CD4-positive, alpha-beta T cell treated with Interleukin-10 for 1 hour (primary cell): ENCODE measurements around the gene ZNF681.
"Not testable (repeated sequence)": the region's sequence is repeated elsewhere in the genome, so short reads cannot be mapped to it uniquely, and the experiment has no call there.

Experiments used
- DNase-seq: peaks from one replicate; pipeline ENCODE4 v3.0.0-alpha.2; 2020

The ZNF681 gene

GRCh38 chr19:23758187-23759074 is at the start of gene ZNF681:
Gene ZNF681, minus strand, starts transcription at chr19:23758891. Its CDS starts 142 bp downstream, at chr19:23758749.
- peak; percentile 92 for DNase-seq

GRCh38 chr19:23804676-23805075 is 46.0 kb upstream of the ZNF681 start:
- DNase-seq = no peak

GRCh38 chr19:23802290-23802689 is 43.6 kb upstream of the ZNF681 start:
- peak; percentile 36 for DNase-seq

- DNase-seq = no peak
Measured at GRCh38 chr19:23801803-23802202, 43.1 kb upstream of the ZNF681 start.

- no peak for DNase-seq
Measured at GRCh38 chr19:23800868-23801267, 42.2 kb upstream of the ZNF681 start.

GRCh38 chr19:23800271-23800670 is 41.6 kb upstream of the ZNF681 start:
- DNase-seq = peak; percentile 53

DNA sequence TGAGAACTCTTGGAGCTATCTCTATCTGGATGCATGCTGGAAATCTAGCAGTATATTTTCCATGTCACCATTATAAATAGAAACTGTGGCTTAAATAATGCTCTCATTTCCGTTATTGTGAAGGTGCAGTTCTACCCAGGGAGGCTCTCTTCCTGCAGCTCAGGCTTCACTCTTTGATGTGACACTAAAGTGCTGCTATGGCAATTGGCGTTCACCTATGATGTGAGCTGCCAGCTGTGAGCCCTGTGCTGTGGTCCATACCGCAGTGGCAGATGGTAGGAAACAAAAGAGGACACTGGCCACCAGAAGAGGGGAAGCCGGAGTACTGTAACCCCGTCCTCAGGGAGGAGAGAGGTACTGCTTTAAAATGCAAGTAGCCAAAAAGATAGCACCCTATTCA is 40.6 kb upstream of the ZNF681 start:
- peak; percentile 72 for DNase-seq

GRCh38 chr19:23795462-23795861 is 36.8 kb upstream of the ZNF681 start:
- no peak for DNase-seq

DNA sequence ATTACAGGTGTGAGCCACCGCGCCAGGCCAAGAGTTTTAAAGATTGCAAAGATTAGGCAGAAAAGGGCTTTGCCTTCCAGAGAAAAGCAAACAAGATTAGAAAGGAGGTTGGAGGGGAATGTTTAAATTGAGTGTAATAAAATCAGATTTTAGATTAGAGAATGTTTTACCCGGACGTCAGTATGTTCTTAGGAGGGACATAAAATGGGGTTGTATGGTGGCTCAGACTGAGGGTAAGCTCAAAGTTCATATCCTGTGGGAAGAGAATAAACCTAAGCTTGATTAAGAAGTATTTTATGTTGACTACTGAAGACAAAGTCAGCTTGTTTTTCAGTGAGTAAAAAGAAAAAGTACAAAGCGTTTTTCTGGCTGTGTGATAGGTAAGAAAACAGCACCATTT is 34.1 kb upstream of the ZNF681 start:
- DNase-seq = no peak

- no peak for DNase-seq
Measured at GRCh38 chr19:23790641-23791488, 32.2 kb upstream of the ZNF681 start.

- no peak for DNase-seq
Measured at GRCh38 chr19:23789246-23789645, 30.6 kb upstream of the ZNF681 start.

DNA sequence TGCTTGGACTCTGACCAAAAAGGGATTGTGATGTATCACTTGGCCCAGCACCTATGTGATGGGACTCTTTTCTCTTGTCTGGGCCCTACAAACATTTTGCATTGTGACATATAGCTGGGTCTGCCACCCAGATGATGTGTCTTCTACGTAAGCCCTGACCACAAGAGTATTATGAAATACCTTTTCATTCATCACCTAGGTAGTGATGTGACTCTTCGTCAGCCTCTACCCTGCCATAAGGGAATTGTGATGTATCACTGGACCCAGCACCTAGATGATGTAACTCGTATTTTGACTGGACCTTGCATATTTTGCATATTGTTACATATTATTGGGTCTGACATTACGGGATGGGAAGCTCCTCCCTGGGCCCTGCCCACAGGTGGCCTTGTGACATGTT is 29.7 kb upstream of the ZNF681 start:
- no peak for DNase-seq

DNA sequence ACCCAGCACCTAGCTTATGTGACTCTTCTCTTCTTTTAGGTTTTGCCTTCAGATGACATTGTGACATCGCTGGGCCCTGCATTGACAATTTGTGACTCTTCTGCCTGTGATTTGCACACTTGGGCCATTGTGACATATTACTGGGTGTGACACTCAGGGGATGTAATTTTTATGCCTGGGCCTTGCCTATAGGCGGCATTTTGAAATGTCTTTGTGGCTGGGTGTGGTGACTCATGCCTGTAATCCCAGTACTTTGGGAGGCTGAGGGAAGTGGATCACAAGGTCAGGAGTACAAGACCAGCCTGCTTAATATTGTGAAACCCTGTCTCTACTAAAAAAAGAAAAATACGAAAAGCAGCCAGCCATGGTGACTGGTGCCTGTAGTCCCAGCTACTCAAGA is 28.4 kb upstream of the ZNF681 start:
- no peak for DNase-seq

DNA sequence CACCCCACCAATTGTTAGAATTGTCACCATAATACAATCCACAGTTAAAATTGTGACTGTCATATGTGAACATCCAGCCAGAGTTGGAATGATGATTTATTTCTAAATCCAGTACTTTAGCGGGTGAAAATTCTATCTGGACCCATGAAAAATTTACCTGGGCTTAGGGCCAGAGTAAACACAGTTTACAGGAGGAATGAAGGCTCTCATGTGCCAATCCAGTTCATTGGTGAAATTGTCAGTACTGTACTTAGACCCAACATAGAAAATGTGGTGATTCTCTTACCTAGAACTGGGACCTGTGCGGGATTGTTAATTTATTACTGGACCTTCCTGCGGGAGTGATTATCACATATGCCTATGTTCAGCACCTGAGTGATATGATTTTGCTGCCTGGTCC is 27.3 kb upstream of the ZNF681 start:
- DNase-seq = no peak

DNA sequence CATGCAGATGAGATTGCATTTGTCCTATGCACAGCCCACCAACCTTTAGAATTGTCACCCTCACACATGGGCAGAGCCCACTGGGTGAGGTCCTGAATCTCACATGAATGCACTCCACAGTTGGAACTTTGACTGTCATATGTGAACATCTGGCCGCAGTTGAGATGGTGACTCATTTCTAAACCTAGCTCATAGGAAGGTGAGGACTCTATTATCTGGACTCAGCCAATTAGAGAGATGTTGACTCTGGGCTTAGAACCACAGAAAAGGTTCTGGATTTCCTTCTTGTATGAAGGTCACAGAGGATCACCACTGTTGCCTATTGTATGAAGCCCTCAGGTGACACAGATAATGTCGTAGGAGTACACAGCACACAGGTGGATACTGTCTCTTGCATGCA is 25.6 kb upstream of the ZNF681 start:
- no peak for DNase-seq

- no peak for DNase-seq
Measured at GRCh38 chr19:23783636-23784035, 24.9 kb upstream of the ZNF681 start.

GRCh38 chr19:23779645-23780044 is 21.0 kb upstream of the ZNF681 start:
- no peak for DNase-seq

GRCh38 chr19:23778566-23778965 is 19.9 kb upstream of the ZNF681 start:
- no peak for DNase-seq

- DNase-seq = not testable (repeated sequence)
Measured at GRCh38 chr19:23778036-23778435, 19.3 kb upstream of the ZNF681 start.

GRCh38 chr19:23777216-23777615 is 18.5 kb upstream of the ZNF681 start:
- DNase-seq = no peak

DNA sequence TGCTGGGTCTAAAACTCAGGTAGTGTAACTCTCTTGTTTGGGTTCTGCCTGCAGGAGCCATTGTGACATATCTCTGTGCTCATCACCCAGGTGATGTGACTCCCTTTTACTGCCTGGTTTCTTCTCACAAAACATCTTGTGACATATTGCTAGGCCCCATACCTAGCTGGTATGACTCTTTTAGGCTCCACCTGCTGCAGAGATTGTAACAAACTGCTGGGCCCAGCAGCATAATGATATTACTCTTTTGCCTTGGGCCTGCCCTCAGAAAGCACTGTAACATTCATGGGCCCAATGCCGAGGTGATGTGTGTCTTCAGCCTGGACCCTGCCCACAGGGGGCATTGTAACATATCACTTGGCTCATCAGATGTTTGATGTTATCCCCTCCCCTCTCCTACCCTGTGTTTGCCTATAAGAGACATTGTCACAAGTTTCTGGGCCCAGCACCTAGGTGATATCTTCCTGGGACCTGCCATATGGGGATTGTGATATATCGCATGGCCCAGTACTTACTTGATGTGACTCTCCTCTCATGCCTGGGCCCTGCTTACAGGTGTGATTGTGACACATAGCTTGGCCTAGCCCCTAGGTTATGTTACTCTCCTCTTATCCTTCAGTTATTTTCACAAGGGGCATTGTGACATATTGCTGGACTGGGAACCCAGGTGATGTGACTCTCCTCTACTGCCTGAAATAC is 18.0 kb upstream of the ZNF681 start:
- DNase-seq = peak; percentile 14

DNA sequence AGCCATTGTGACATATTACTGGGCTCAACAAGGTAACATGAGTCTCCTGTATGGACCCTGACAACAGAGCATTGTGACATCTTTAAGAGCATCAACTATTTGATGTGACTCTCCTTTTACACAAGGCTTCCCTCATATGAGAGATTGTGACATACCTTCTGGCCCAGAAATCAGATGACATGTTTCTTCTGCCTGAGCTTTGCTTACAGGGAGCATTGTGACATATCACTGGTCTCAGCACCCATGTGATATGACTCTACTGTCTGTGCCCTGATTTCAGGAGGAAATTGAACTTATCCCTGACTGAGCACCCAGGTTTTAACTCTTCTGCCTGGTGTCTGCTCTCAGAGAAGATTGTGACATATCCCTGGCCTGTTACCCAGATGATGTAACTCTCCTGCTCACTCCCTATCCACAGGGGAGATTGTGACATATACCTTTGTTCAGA is 15.9 kb upstream of the ZNF681 start:
- DNase-seq = no peak

DNA sequence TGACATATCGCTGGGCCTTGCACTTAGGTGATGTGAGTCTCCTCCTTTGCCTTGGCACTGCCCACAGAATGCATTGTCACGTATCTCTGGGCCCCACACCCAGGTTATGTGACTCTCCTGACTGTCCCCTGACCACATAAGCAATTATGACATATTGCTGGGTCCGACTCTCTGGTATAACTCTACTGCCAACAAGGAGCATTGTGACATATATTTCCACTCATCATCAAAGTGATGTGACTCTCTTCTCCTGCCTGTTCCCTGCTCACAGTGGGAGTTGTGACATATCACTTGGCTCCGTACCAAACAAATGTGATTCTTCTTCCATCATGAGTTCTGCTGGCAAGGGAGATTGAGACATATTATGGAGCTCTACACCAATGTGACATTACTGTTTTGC is 15.4 kb upstream of the ZNF681 start:
- DNase-seq = no peak
